Thyroid gland (tissue), 4 donors: ENCODE data around the gene LMTK3. TPM values are rescaled to one million over a fixed set of nuclear protein-coding genes. Genes with fewer than 3 reads are reported as not detected.

Source experiments
- DNase-seq, 2 donors: peaks; one replicate each; pipeline ENCODE4 v3.0.0-alpha.2; 2019
- H3K27ac ChIP-seq, 3 donors: fragments of 200-600 bp; sonication (generic); 1 replicate in 2 of 3; 2 replicates in 1 of 3; pipeline ENCODE4 v1.5.1; 2016 to 2019; ENCODE audit warnings: mild to moderate bottlenecking in 1 of 3, moderate library complexity in 1 of 3
- H3K27me3 ChIP-seq: fragments of 200-600 bp; sonication (generic); one replicate; pipeline ENCODE4 v1.5.1; 2019
- H3K36me3 ChIP-seq, 2 donors: fragments of 200-600 bp; sonication (generic); one replicate each; pipeline ENCODE4 v1.5.1; 2016 to 2019
- H3K4me1 ChIP-seq, 2 donors: fragments of 200-600 bp; sonication (generic); one replicate each; pipeline ENCODE4 v1.5.1; 2017 to 2019
- H3K4me3 ChIP-seq, 3 donors: fragments of 200-600 bp; sonication (generic); replicated peaks in 1 of 3; 1 replicate in 2 of 3; 2 replicates in 1 of 3; pipeline ENCODE4 v1.5.1; 2016; ENCODE audit warnings: mild to moderate bottlenecking in 1 of 3
- H3K9me3 ChIP-seq: fragments of 200-600 bp; sonication (generic); one replicate; pipeline ENCODE4 v1.5.1; 2017
- CTCF ChIP-seq, 6 experiments: fragments of 200-600 bp in 3 of 6; fragments of 450-650 bp in 3 of 6; sonication (generic) in 3 of 6; IDR thresholded peaks; one replicate each; pipeline ENCODE4 v1.5.1; 2016 to 2019; ENCODE audit warnings: antibody characterized with exemption in 6 of 6, mild to moderate bottlenecking in 2 of 6, inconsistent platforms in 1 of 6, moderate library complexity in 1 of 6
- POLR2A ChIP-seq, 2 donors: fragments of 450-650 bp; IDR thresholded peaks; one replicate each; pipeline ENCODE4 v1.6.1; 2017; ENCODE audit warnings: antibody characterized with exemption in 2 of 2, mild to moderate bottlenecking in 2 of 2, moderate library complexity in 1 of 2
- WGBS, 2 donors: methylation state at CpG; one replicate each; pipeline ENCODE4 v1.1.5; 2017; 5-methylcytosine and 5-hydroxymethylcytosine counted together
- intact Hi-C: fragments of 100-400 bp; cut with DNase I; formaldehyde crosslinking; loops from one replicate; pipeline ENCODE4 v1.15.1; 2023
- total RNA-seq, 4 donors: library from RNA; depleted of rRNA; stranded (reverse); fragments of >200 nt; gene quantifications; one replicate each; pipeline ENCODE4 v1.2.3, GENCODE V29; 2016

LMTK3 gene
- total RNA-seq, 4 donors from 2014 or later = 3.0 to 7.1 (median 4.6) TPM

GRCh38 chr19:48452289-48453190 is 59.1 kb downstream of the LMTK3 start:
- Histone ChIP-seq H3K27ac (no peak overlapping the region), H3K36me3 (peaks cover 56 to 57% of the 10 kb centered on the region in 2 donors), H3K4me3 (no peak overlapping the region), H3K9me3 (no peaks in the 10 kb centered on the region), H3K4me1 (no peaks in the 10 kb centered on the region), H3K27me3 (no peaks in the 10 kb centered on the region)
- intact Hi-C loops = no loop called here
- 89 to 93% methylated on average over 22 to 28 of the region's 33 CpGs for WGBS, 2 donors
- DNase-seq = no peak
- TF ChIP-seq CTCF (IDR thresholded peaks at IDR 0.05) (no peak), POLR2A (IDR thresholded peaks at IDR 0.05) (no peak)

- H3K9me3 ChIP-seq = no peaks in the 10 kb centered on the region
- peaks cover 57 to 58% of the 10 kb centered on the region in 2 donors for H3K36me3 ChIP-seq
- H3K27me3 ChIP-seq = no peaks in the 10 kb centered on the region
- 88 to 93% methylated on average over 12 of the region's 12 CpGs for WGBS, 2 donors
- no peak overlapping the region for H3K4me3 ChIP-seq
- intact Hi-C loops = no loop called here
- DNase-seq = no peak
- H3K27ac ChIP-seq = no peak overlapping the region
- H3K4me1 ChIP-seq = peaks cover 0 to under 1% of the 10 kb centered on the region in 2 donors
- TF ChIP-seq CTCF (IDR thresholded peaks at IDR 0.05) (no peak), POLR2A (IDR thresholded peaks at IDR 0.05) (no peak)
Observed at GRCh38 chr19:48451624-48452023, 60.0 kb downstream of the LMTK3 start.

DNA sequence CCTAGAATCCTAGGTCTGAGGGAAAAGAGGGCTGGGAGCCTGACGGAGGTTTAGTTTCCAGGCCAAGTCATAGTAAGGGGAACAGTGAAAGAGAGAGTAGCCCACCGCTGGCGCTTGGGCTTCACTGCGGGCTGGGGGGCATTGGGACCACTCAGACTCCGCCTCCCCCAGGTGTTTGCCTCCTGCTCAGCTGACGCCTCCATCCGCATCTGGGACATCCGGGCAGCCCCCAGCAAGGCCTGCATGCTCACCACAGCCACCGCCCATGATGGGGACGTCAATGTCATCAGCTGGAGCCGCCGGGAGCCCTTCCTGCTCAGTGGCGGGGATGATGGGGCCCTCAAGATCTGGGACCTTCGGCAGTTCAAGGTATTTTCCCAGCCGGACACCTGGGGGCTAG is 60.8 kb downstream of the LMTK3 start:
- no peak overlapping the region for H3K4me3 ChIP-seq
- no peaks in the 10 kb centered on the region for H3K27me3 ChIP-seq
- no peak for DNase-seq
- WGBS, 2 donors = 95 to 97% methylated on average over 6 to 10 of the region's 15 CpGs
- H3K27ac ChIP-seq = no peak overlapping the region
- peaks cover 4 to 5% of the 10 kb centered on the region in 2 donors for H3K4me1 ChIP-seq
- intact Hi-C loops = no loop called here
- H3K9me3 ChIP-seq = no peaks in the 10 kb centered on the region
- TF ChIP-seq POLR2A (IDR thresholded peaks at IDR 0.05) = no peak
- no peak for TF ChIP-seq CTCF (IDR thresholded peaks at IDR 0.05)
- peaks cover 57 to 58% of the 10 kb centered on the region in 2 donors for H3K36me3 ChIP-seq

- peaks cover 4 to 5% of the 10 kb centered on the region in 2 donors for H3K4me1 ChIP-seq
- H3K9me3 ChIP-seq = no peaks in the 10 kb centered on the region
- no peaks in the 10 kb centered on the region for H3K27me3 ChIP-seq
- no peak for DNase-seq
- 94 to 98% methylated on average over 15 to 18 of the region's 23 CpGs for WGBS, 2 donors
- no peak for TF ChIP-seq POLR2A (IDR thresholded peaks at IDR 0.05)
- no peak for TF ChIP-seq CTCF (IDR thresholded peaks at IDR 0.05)
- intact Hi-C loops = no loop called here
- no peak overlapping the region for H3K4me3 ChIP-seq
- H3K27ac ChIP-seq = no peak overlapping the region
- H3K36me3 ChIP-seq = peaks cover 57 to 58% of the 10 kb centered on the region in 2 donors
Observed at GRCh38 chr19:48450441-48450840, 61.2 kb downstream of the LMTK3 start.

GRCh38 chr19:48448563-48448962 is 63.1 kb downstream of the LMTK3 start:
- intact Hi-C loops = loop anchor here (10.0 kb wide), 1 partner anchor 54 kb away; the partner anchor contains the start of genes GRIN2D and KDELR1
- H3K36me3 ChIP-seq = peaks cover 48 to 52% of the 10 kb centered on the region in 2 donors
- no peak for DNase-seq
- 91 to 96% methylated on average over 4 of the region's 4 CpGs for WGBS, 2 donors
- TF ChIP-seq POLR2A (IDR thresholded peaks at IDR 0.05) (no peak), CTCF (IDR thresholded peaks at IDR 0.05) (no peak)
- no peaks in the 10 kb centered on the region for H3K9me3 ChIP-seq
- no peak overlapping the region for H3K27ac ChIP-seq
- H3K27me3 ChIP-seq = no peaks in the 10 kb centered on the region
- H3K4me1 ChIP-seq = peaks cover 19 to 20% of the 10 kb centered on the region in 2 donors
- H3K4me3 ChIP-seq = no peak overlapping the region
